Mucosa of rectum (tissue), 2 donors: Measurements from ENCODE around the gene SBF2.

Experiments
- H3K27ac ChIP-seq, 2 donors: one replicate each; pipeline ENCODE4 v1.7.0; 2013; ENCODE audit warnings: inconsistent platforms in 2 of 2, low read depth in 2 of 2, low read length in 2 of 2
- H3K27me3 ChIP-seq, 2 donors: one replicate each; pipeline ENCODE4 v1.7.0; 2013; ENCODE audit warnings: low read length in 2 of 2; ENCODE audit not compliant: control insufficient read depth in 2 of 2, insufficient read depth in 2 of 2
- H3K36me3 ChIP-seq, 2 donors: one replicate each; pipeline ENCODE4 v1.7.0; 2013; ENCODE audit warnings: low read length in 2 of 2; ENCODE audit not compliant: control insufficient read depth in 2 of 2, insufficient read depth in 2 of 2
- H3K4me1 ChIP-seq, 2 donors: one replicate each; pipeline ENCODE4 v1.7.0; 2013; ENCODE audit warnings: low read length in 2 of 2, mild to moderate bottlenecking in 1 of 2; ENCODE audit not compliant: control insufficient read depth in 2 of 2, insufficient read depth in 2 of 2
- H3K4me3 ChIP-seq, 2 donors: one replicate each; pipeline ENCODE4 v1.7.0; 2013; ENCODE audit warnings: low read length in 2 of 2
- H3K9ac ChIP-seq, 2 donors: one replicate each; pipeline ENCODE4 v1.7.0; 2013; ENCODE audit warnings: low read length in 2 of 2, low read depth in 1 of 2, mild to moderate bottlenecking in 1 of 2
- H3K9me3 ChIP-seq, 2 donors: one replicate each; pipeline ENCODE4 v1.7.0; 2013; ENCODE audit warnings: low read length in 2 of 2; ENCODE audit not compliant: control insufficient read depth in 2 of 2
- donor health status: healthy.
- donor health status: Normal muscosa, but diverticular disease.

The SBF2 gene

DNA sequence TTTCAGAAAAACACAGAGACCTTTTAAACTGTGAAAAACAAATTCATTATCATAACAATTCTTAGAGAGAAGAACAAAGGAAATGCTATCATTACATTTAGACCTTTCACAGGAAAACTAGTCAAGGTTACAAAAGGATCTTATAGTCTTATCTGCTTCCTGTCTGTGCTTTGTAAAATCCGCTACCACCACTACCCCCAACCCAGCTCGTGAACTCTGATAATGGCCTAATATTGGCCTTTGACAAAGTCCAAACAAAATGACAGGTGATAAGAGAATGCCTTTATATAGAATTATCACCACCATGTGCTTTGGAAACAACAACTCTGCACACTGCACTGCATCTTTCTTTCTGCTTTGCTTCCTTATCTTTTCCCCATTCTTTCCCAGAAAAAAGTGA is 272.5 kb downstream of the SBF2 start:
- Histone ChIP-seq H3K27me3 (no peaks in the 10 kb centered on the region), H3K9me3 (no peaks in the 10 kb centered on the region), H3K36me3 (no peaks in the 10 kb centered on the region), H3K4me3 (no peak overlapping the region), H3K27ac (no peak overlapping the region), H3K9ac (no peak overlapping the region), H3K4me1 (peaks cover 0 to 4% of the 10 kb centered on the region in 2 donors)

GRCh38 chr11:10019906-10020682 is 273.9 kb downstream of the SBF2 start:
- H3K9me3 ChIP-seq = no peaks in the 10 kb centered on the region
- H3K27ac ChIP-seq = peak overlapping the region in 1 of 2 donors; percentile 26
- no peaks in the 10 kb centered on the region for H3K36me3 ChIP-seq
- H3K4me3 ChIP-seq = no peak overlapping the region
- peaks cover 0 to 4% of the 10 kb centered on the region in 2 donors for H3K4me1 ChIP-seq
- no peaks in the 10 kb centered on the region for H3K27me3 ChIP-seq
- H3K9ac ChIP-seq = no peak overlapping the region

GRCh38 chr11:10017911-10018310 is 276.1 kb downstream of the SBF2 start:
- Histone ChIP-seq H3K4me1 (peaks cover 0 to 4% of the 10 kb centered on the region in 2 donors), H3K27ac (no peak overlapping the region), H3K36me3 (no peaks in the 10 kb centered on the region), H3K4me3 (no peak overlapping the region), H3K9me3 (no peaks in the 10 kb centered on the region), H3K27me3 (no peaks in the 10 kb centered on the region), H3K9ac (no peak overlapping the region)

- Histone ChIP-seq H3K9me3 (no peaks in the 10 kb centered on the region), H3K27ac (no peak overlapping the region), H3K4me1 (peaks cover 0 to 4% of the 10 kb centered on the region in 2 donors), H3K4me3 (no peak overlapping the region), H3K36me3 (no peaks in the 10 kb centered on the region), H3K27me3 (no peaks in the 10 kb centered on the region), H3K9ac (no peak overlapping the region)
These were observed 277.0 kb downstream of the SBF2 start for GRCh38 chr11:10017050-10017449.

DNA sequence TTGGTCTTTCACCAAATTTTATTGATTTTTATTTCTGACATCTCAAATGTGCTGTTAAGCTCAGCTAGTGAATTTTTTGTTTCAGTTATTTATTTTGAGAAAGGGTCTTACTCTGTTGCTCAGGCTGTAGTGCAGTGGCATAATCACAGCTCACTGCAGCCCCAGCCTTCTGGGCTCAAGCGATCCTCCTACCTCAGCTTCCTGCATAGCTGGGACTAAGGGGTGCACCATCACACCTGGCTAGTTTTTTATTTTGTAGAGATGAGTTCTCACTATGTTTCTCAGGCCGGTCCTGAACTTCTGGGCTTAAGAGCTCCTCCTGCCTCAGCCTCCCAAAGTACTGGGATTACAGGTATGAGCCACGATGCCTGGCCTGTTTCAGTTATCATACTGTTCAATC is 282.0 kb downstream of the SBF2 start:
- H3K9ac ChIP-seq = no peak overlapping the region
- H3K4me1 ChIP-seq = no peaks in the 10 kb centered on the region
- H3K36me3 ChIP-seq = no peaks in the 10 kb centered on the region
- H3K27ac ChIP-seq = no peak overlapping the region
- H3K9me3 ChIP-seq = no peaks in the 10 kb centered on the region
- no peak overlapping the region for H3K4me3 ChIP-seq
- H3K27me3 ChIP-seq = no peaks in the 10 kb centered on the region

DNA sequence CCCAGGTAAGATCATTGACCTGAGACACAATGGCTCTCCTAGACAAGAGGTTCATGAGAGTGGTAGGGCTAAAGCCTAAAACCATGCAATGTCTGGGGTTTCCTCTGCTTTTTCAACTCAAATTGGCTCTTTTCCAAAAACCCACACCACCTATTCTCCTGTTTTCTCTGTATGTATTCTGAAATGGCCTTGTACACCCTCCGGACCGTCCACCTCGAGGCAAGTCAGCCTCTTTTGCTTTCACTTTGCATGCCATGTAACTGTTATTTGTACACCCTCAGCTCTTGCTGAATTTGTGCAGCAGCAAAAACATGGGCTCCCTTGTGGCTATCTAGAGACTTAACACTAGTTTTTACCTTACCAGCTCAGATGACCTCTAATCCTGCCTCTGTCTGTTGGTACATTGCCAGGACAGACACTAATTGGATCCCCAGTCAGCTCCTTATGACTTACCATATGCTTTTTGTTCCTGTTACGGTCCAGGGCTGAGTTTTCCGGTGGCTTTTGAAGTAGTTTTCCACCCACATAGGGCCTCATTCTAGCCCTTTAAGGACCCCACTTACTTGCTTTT is 288.0 kb downstream of the SBF2 start:
- no peak overlapping the region for H3K4me3 ChIP-seq
- H3K9ac ChIP-seq = no peak overlapping the region
- no peaks in the 10 kb centered on the region for H3K36me3 ChIP-seq
- H3K27ac ChIP-seq = no peak overlapping the region
- no peaks in the 10 kb centered on the region for H3K27me3 ChIP-seq
- no peaks in the 10 kb centered on the region for H3K4me1 ChIP-seq
- no peaks in the 10 kb centered on the region for H3K9me3 ChIP-seq

DNA sequence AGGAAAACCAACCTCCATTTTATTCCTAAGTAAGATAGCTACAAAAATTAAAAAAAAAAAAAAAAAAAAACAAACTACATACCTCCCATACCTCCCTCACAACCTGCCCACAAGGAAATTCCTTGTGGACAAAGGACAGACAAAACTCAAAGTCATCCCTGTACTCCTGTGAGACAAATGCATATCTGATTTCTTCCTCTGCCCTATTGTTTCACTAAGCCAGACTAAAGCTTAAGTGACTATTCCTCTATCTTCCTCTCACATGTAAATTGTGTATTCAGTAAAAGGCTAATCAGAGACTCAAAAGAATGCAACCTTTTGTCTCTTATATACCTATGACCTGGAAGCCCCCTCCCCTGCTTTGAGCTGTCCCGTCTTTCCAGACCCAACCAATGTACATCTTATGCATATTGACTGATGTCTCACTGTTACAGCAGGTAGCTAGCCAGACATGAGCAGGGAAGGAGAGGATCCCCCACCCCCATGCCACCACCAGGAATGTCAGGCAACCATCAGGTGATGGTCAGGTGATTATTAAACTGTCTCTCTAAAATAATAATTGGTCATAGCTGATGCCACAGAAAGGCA is 289.4 kb downstream of the SBF2 start:
- Histone ChIP-seq H3K4me3 (no peak overlapping the region), H3K27ac (no peak overlapping the region), H3K4me1 (no peaks in the 10 kb centered on the region), H3K27me3 (no peaks in the 10 kb centered on the region), H3K9me3 (no peaks in the 10 kb centered on the region), H3K36me3 (no peaks in the 10 kb centered on the region), H3K9ac (no peak overlapping the region)

DNA sequence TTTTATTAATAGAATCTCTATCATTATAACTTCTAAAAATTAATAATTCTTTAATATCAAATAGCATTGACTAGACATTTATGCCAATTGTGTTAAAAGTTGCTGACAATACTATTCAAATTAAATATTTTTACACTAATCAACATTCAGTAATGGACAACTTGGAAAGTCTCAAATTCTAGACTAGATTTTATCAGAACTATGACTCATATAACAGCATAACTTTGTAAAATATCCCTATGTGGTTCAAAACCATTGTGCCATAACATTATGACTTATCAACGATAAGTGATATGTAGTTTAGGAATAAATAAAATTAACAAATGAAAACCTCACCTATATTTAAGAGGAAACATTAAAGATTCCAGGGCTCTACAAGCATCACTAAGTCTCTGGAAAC is 291.8 kb downstream of the SBF2 start:
- no peak overlapping the region for H3K4me3 ChIP-seq
- peaks cover 0 to 3% of the 10 kb centered on the region in 2 donors for H3K36me3 ChIP-seq
- no peaks in the 10 kb centered on the region for H3K4me1 ChIP-seq
- H3K9ac ChIP-seq = no peak overlapping the region
- no peaks in the 10 kb centered on the region for H3K27me3 ChIP-seq
- H3K9me3 ChIP-seq = no peaks in the 10 kb centered on the region
- no peak overlapping the region for H3K27ac ChIP-seq

- peaks cover 0 to 2% of the 10 kb centered on the region in 2 donors for H3K36me3 ChIP-seq
- no peak overlapping the region for H3K4me3 ChIP-seq
- H3K27ac ChIP-seq = no peak overlapping the region
These were observed 301.7 kb downstream of the SBF2 start for GRCh38 chr11:9992306-9992705.

DNA sequence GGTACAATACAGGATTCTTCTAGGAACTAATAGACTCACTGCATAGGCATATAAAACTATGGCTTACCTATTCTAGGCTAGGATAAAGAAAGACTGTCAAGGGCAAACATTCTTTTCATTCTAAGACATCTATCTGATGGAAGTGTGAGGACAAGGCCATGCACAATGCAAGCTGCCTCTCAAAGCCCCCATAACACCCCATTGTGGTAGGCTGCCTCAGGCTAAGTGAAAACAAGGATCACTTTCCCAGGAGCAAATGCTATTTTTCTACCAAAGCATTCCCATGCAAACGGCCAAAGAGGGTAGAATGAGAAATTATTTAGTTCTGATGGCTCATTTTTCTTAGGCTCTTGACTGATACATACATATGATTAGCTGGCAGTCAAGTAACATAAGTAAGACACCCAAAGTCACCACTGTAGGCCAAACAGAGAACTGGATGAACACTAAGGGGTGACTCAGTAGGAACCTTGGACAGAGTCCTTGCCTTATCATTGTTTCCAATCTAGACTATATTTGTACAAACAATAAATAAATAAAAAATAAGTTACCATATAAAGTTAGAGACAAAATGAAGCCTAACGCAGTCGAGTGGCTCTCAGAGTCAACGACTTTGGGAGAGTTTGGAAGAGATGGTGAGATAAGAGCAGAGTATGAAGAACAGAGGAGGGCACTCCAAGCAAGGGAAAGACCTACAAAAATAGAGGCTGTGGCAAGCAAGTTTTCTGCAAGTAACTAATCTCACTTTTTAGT is 303.6 kb downstream of the SBF2 start:
- Histone ChIP-seq H3K27ac (no peak overlapping the region), H3K4me1 (no peaks in the 10 kb centered on the region), H3K9ac (no peak overlapping the region), H3K27me3 (no peaks in the 10 kb centered on the region), H3K9me3 (no peaks in the 10 kb centered on the region), H3K36me3 (peaks cover 0 to 2% of the 10 kb centered on the region in 2 donors), H3K4me3 (no peak overlapping the region)

More at GRCh38 chr11:9992306-9992705, 301.7 kb downstream of the SBF2 start:
- Histone ChIP-seq H3K27me3 (no peaks in the 10 kb centered on the region), H3K4me1 (no peaks in the 10 kb centered on the region), H3K9me3 (no peaks in the 10 kb centered on the region), H3K9ac (no peak overlapping the region)
